HS-5 (cell line): ENCODE results near the gene COA7.

Experiments used
- DNase-seq: peaks from one replicate; pipeline ENCODE4 v3.0.0-alpha.2; 2012; ENCODE audit warnings: low read depth

Gene COA7

DNA sequence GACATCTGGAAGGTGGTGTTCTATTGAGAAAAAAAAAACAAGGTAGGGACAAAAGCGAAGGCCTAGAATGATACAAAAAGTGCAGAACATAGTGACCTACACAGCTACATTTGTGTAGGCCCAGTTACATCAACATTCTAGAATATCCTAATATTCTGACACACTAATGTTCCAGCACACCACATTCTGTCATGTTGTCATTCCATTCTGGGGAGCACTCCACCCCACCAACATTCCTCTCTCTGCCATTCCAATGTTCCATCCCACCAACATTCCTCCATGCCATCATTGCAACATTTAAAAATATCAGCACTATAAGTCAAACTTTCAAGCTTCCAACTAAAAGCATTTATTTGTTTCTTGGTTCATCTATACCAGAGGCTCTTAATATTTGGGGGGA lies 28.5 kb downstream of the COA7 start:
- DNase-seq = peak; percentile 32

DNA sequence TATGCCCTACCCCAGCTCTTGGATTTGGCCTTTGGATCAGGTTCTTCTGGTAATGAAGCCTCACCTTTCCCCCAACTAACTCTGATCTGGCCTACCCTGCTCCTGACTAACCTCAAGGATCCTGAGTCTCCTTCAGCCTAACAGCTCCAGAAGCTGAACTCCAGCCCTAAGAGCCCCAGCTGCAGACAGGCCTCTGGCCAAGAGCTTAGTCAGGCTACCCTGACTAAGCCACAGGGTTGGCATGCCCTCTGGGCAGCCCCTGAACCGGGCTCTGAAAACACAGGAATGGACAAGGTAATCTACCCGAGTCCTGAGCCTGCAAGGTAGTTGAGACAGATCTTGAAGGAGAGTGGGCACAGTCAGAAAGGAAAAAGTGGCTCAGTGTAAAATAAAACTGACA lies 29.4 kb downstream of the COA7 start:
- DNase-seq = no peak

- DNase-seq = no peak
Observed at GRCh38 chr1:52667984-52668383, 30.2 kb downstream of the COA7 start.

DNA sequence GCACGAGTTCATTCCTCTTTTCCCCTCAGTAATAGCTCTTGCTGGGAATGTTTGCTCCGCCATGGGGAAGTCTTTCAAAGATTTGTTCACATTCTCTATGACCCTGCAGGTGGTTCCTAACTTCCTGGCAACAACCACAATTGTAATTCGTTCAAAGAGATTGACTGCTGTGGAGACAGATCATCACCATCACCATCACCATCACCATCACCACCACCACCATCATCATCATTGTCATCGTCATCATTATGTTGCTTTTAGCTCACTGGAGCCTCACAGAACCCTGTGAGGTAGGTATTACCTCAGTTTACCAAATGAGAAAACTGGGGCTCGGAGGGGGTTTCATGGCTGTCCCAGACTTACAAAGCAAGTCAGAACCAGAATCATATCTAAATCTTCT lies 30.9 kb downstream of the COA7 start:
- DNase-seq = no peak

DNA sequence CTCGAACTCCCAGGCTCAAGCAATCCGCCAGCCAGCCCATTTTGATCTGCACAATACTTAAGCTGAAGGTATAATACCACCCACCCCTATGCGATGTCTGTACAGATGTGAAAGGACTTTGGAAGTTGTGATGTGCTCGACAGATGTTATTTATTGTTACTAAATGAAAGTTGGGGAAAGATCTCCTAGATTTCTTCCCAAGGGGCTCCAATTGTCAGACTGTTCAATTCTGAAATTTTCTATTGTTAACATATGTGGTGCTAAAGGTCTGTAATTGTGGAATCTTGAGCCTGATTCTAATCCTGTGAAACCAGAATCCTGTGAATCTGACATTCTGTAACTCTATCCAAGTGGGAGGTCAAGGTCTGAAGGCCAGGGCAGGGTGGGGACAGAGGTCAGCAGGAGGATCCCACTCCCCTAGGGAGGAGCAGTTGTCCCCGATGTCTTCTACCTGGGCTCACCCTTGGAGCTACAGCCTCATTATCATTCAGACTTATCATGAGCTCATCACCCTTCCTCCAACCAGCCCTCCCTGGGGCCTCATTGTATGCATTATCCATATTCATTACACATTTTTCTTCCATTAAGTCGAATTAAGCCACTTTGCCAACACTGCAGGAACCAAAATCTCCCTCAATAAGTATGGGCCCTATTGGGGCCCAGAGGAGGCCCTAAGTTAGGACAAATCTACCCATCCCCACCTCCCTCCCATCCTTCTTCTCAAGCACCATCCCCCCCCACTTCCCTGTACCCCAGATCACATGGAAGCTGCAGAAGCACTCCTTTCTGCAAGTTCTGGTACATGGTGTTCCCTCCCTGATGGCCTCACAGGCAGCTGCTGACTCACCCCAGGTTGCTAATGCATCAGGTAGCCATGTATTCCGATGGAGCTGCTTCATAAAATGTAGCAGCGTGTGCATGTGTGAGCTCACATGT lies 32.9 kb downstream of the COA7 start:
- DNase-seq = no peak

- DNase-seq = no peak
Observed at GRCh38 chr1:52663716-52664115, 34.4 kb downstream of the COA7 start.

GRCh38 chr1:52662645-52663313 lies 35.4 kb downstream of the COA7 start:
- DNase-seq = no peak

DNA sequence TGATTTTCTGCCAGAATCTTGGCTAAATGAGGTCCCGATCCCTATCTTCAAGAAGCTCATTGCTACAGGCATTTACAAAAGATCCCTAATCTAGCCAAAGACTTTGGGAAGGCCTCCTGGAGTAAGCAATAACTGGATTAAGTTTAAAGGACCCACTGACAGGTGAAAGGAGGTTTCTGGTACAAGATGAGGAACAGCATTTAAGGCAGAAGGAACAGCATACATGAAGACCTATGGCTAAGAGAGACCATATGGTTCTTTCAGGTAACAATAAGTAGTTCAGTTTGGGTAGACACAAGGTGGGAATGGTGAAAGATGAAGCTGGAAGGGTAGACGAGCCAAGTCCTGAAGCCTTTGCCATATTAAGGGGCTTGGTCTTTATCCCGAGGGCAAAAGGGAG lies 37.3 kb downstream of the COA7 start:
- no peak for DNase-seq

DNA sequence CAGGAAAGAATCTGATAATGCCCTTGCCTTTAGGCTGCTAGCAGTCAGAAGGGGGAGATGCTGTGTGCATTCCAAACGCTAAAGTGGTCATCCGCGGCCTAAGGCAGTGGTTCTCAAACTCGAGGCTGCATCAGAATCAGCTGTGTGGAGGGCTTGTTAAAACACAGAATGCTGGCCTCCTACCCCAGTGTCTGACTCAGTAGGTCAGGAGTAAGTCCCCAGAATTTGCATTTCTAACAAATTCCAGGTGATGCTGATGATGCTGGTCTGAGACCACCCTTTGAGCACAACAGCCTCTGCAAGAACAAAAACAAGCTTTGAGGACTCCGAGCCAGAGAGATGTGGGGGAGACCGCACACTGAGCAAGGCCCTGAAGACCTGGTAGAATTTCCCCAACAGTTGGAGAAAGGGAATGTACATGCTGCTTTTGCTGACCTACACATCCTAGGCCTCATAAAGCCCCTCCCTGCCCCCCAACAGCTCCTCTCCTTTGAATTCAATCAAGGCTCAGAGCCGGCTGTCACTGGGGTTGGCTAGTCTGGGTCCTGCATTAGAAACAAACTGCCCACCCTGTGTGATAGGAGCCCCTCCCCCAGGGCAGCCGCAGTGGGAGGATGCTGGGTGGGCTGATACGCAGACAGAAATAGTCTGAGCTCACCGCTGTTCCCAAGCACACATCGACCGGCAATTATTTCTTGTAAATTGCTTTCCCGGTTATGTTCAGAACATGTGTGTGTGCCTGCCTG lies 38.1 kb downstream of the COA7 start:
- no peak for DNase-seq

DNA sequence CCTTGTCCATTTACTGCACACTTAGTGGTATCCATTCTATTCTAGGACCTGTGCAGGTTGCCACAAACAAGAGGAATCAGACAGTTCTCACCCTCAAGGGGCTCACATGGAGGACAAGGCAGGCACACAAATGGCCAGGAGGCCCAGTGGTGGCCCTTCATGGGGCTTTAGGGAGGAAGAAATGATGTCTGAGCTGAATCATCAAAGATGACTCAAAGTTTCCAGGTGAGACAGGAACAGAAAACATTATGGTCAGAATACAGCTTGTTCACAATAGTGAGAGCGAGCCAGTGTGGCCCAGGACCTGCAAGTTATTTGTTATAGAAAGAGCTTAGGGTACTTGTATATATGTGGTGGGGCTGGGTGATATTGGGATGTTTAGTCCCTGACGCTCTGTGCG lies 38.8 kb downstream of the COA7 start:
- DNase-seq = no peak

- no peak for DNase-seq
Observed at GRCh38 chr1:52658795-52659194, 39.4 kb downstream of the COA7 start.

DNA sequence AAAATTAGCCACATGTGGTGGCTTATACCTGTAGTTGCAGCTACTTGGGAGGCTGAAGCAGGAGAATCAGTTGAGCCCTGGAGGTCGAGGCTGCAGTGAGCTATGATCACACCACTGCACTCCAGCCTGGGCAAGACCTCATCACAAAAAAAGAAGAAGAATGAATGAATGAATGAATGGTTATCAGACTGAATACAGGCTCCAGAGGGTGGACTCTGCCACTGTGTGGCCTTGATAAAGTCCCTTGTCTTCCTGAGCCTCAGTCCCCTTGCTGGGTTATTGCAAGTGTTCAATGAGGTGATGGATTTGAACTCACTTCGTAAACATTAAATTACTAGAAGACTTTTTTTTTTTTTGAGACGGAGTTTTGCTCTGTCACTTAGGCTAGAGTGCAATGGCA lies 40.4 kb downstream of the COA7 start:
- DNase-seq = no peak

- no peak for DNase-seq
Observed at GRCh38 chr1:52654063-52654462, 44.1 kb downstream of the COA7 start.

GRCh38 chr1:52653207-52653849 lies 44.8 kb downstream of the COA7 start:
- no peak for DNase-seq

DNA sequence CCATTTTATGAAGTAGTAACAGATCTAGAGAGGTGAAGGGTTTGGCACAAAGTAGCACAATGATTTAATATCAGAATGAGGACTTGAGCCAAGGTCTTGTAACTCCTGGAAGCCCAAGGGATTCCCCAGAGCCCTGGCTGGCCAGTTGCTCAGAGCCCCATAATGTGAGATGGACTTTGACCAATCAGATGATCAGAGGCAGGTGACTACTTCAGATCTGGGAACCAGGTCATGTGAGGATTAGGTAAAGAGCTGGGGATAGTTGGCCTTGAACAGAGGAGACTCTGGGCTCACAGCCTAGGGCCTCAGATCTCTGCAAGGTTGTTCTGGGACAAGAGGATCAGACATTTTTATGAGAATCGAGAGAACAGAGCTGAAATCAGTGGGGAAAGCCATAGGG lies 46.2 kb downstream of the COA7 start:
- DNase-seq = no peak

DNA sequence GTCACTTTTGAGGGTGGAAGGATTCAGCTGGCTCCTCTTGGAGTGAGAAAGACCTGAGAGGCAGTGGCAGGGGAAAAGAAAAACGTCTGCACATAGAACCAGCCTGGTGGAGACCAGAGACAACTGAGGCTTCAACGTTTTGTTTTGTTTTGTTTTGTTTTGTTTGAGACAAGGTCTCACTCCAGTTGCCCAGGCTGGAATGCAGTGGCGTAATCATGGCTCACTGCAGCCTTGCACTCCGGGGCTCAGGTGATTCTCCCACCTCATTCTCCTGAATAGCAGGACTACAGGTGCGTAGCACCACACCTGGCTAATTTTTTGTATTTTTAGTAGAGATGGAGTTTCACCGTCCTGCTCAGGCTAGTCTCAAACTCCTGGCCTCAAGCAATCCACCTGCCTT lies 52.9 kb downstream of the COA7 start:
- no peak for DNase-seq

DNA sequence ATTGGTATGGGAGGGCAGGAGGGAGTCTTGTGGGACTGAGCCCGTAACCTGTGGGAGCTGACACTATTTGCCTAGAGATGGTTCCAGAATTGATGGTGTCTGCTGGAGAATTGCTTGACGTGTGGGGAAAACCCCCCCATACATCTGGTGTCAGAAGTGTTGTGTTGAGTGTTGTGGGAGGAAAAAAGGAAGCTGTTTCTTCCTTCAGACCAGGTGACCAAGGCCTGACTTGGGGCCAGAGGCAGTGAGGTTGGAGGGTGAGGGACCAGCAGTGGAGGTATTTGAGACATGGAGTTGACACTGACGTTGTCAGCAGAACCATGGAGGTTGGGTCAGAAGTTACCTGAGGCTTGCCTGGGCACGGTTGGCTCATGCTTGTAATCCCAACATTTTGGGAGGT lies 56.8 kb downstream of the COA7 start:
- no peak for DNase-seq

GRCh38 chr1:52640697-52641096 lies 57.5 kb downstream of the COA7 start:
- no peak for DNase-seq

DNA sequence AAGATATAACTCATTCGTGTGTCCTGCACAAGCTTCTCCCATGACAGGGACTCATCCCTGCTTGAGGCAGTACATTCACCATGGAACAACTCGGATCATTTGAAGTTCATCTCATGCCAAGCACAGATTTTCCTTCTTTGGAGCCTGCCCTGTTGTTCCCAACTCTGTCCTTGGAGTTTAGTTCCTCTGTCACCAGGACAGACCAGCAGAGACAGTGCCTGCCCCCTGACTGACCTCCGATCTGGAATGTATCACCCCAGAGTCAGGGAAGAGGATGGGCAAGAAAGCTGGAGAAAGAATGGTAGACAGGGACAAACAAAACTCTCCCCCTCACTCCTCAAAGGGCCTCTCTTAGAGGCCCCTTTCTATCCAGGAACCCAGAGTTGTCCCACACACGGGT lies 60.2 kb downstream of the COA7 start:
- DNase-seq = no peak

- DNase-seq = no peak
Observed at GRCh38 chr1:52636721-52637695, 61.1 kb downstream of the COA7 start.
